Hematopoietic multipotent progenitor cell treated with erythropoietin and hydrocortisone succinate and interleukin-3 and kit ligand, for 15 days (in vitro differentiated cells): ENCODE results near the gene IKZF4.
"Not testable (repeated sequence)": the region's sequence is repeated elsewhere in the genome, so short reads cannot be mapped to it uniquely, and the experiment has no call there.

Experiments
- DNase-seq: peaks from one replicate; pipeline ENCODE4 v3.0.0-alpha.2; 2015; ENCODE audit warnings: low spot score

Gene IKZF4

DNA sequence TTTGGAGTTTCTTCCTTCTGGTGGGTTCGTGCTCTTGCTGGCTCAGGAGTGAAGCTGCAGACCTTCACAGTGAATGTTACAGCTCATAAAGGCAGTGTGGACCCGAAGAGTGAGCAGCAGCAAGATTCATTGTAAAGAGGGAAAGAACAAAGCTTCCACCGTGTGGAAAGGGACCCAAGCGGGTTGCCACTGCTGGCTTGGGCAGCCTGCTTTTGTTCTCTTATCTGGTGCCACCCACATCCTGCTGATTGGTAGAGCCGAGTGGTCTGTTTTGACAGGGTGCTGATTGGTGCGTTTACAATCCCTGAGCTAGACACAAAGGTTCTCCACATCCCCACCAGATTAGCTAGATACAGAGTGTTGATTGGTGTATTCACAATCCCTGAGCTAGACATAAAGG is 21.3 kb upstream of the IKZF4 start:
- not testable (repeated sequence) for DNase-seq

DNA sequence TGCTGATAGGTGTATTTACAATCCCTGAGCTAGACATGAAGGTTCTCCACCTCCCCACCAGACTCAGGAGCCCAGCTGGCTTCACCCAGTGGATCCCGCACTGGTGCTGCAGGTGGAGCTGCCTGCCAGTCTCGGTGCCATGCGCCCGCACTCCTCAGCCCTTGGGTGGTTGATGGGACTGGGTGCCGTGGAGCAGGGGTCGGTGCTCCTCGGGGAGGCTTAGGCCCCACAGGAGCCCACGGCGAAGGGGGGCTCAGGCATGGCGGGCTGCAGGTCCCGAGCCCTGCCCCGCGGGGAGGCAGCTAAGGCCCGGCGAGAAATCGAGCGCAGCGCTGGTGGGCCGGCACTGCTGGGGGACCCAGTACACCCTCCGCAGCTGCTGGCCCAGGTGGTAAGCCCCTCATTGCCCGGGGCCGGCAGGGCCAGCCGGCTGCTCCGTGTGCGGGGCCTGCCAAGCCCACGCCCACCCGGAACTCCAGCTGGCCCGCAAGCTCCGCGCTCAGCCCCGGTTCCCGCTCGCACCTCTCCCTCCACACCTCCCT is 20.8 kb upstream of the IKZF4 start:
- not testable (repeated sequence) for DNase-seq

DNA sequence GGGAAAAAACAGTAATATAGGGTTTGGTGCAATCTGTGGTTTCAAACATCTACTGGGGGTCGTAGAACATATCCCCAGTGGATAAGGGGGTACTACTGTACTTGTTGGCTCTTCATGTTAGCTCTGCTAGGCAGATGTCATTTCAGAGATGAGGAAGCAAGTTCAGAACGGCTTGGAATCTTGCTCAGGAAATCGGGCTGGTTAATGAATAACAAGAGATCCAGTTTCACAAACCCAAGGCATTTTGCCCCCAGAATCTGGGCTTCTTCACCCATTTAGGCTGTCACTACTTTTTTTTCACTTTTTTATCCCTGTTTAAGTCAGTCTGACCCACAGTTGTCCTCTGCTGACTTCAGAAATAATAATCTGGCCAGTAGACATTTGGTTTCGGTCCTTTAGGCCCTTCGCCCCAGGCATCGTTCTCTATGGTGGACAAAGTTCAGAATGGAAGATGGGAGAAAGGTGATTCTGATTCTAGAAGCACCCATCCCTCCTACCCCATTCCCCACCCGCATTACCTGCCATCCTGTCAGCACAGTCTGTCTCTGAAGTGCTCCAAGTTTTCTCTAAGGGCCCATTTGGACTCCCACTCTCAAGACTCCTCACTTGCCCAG is 19.2 kb upstream of the IKZF4 start:
- DNase-seq, result no peak

DNA sequence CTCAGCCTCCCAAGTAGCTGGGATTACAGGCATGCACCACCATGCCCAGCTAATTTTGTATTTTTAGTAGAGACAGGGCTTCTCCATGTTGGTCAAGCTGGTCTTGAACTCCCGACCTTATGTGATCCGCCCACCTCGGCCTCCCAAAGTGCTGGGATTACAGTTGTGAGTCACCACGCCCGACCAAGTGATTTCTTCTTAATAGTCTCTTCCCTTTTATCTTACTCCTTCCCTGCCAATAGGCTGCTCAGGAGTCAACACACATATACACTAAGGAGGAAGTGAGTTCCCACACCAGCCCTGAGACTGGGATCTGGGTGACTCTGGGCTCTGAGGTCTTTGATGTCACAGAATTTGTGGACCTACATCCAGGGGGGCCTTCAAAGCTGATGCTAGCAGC is 17.5 kb upstream of the IKZF4 start:
- not testable (repeated sequence) for DNase-seq

DNA sequence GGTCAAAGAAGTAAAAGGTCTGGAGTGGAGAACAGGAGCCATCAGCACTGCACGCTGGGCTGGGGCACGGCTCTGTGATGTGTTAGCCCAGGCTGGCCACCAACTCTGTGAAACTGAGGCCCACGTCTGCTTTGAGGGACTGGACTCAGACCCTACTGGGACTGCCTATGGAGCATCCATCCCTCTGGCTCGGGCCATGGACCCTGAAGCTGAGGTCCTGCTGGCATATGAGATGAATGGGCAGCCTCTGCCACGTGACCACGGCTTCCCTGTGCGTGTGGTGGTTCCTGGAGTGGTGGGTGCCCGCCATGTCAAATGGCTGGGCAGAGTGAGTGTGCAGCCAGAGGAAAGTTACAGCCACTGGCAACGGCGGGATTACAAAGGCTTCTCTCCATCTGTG is 16.6 kb upstream of the IKZF4 start:
- DNase-seq, result no peak

DNA sequence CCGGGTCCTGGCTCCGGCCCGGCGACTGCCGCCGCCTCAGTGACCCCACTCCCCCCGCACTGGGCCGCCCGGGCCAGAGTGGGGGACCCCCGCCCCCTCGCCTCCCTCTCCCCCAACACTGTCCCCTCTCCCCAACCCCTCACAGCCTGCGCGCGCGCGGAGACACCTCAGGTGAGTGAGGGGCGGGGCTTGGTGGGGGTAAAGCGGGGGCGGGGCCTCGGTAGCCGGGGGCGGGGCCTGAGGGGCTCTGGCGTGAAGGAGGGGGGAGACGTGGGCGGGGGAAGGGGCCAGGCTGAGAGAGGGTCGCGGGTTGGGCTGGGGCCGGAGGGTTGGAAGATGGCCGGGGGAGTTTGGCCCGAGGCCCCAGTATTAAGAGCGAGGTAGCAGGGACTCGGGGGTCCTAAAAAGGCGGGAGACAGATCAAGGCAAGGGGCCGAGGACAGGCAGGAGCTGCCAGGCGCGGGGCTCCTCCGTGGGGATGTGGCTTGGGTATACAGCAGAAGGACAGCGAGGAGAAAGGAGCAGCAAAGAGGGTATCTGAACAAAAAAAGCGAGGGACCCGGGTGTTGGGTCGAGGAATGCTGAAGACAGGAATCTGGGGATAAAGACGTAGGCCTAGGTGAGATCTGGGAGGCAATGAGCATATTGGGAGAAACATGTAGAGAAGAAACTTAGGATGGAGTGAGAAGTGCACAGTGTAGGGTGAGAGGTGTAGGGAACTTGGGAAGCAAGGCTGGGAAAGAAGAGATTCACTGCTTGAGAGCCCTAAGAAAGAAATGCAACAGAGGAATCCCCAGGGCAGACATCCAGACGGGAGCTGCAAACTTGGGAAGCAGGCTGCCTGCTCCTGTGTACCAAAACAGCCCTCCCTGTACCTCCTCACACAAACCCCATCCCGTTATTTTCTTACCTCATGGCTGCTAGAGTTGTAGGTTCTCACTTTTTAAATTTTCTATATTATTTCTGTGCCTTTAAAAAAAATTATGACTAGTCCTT is 13.0 kb upstream of the IKZF4 start:
- DNase-seq, result peak; percentile 44

DNA sequence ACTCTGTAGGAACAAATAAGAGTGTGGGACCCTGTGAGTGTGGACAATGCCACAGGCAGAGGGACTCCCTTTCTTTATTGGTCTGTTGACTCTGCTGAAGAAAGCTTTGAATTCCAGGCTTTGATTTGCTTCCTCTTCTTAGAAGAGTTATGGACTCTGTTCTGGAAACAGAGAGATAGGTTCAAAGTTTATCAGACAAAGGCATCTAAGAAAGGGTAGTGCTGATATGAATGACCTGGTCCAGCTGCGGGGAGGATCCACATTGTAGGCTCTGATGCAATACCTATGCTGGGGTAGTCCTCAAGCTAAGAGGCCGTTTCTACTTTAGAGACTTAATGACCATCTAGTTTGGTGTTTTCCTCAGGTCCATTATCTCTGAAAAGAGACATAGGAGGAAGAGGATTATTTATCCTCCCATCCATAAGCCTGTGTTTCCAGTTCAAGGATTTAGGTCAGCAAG is 10.7 kb upstream of the IKZF4 start:
- DNase-seq, result no peak

DNA sequence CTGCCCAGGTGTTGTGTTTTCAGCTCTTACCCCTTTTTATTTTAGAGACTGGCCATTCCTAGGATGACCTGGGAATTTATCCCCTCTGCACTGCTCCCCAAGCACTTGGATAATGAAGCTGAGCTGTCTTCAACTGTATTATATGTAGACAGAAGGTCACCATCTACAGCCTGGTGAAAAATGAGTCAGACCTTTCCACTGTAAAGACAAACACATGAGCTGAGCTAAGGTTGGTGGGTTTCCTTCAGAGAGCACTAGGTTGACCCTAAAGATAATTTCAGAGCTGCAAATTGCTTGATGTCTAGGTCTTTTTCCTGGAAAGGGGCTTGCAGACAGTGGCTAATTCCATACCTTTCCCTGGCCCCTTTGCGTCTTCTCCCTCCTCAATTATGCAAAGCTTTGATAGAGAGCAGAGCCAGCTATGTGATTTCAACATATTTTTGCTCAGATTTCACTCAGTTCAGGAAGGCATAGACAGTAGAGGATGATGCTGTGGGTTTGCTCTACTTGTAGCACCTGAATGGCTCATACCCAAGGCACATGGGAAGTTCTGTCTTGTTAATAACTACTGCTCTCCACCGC is 9.2 kb upstream of the IKZF4 start:
- no peak for DNase-seq

DNA sequence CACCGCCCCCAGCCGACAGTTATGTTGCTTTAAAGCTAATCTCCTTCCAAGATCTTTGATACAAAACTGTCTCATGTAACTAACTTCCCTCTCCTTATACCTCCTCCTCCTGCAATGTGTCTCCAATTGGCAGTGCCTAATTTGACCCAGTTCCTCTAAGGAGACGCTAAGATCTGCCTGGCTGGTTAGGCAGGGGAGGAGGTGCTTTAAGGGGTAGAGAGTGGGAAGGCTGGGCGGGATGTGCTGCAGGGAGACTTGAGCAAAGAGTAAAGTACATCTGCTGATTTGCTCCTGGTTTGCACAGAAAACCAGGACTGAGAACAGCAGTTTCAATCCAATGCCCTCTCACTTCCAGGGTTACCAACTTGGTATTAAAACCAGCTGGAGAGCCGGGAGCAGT is 7.4 kb upstream of the IKZF4 start:
- no peak for DNase-seq

DNA sequence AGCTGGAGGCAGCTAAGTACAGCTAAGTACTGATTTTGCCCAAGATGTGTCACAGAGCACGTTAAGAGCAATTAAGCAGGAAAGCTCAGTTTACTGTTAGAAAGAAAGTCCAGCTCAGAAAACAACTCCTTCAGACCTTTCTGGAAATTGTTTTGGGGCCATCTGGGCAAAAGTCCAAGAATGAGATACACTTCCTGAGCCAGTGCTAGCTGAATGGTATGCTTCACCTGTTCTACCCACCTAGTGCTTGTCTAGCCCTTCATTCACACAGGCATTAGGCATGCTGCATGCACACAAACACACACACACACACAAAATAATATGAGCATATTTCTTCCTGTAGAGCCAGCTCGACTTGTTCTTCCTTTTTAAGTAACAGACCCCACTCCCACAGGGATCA is 6.6 kb upstream of the IKZF4 start:
- no peak for DNase-seq

DNA sequence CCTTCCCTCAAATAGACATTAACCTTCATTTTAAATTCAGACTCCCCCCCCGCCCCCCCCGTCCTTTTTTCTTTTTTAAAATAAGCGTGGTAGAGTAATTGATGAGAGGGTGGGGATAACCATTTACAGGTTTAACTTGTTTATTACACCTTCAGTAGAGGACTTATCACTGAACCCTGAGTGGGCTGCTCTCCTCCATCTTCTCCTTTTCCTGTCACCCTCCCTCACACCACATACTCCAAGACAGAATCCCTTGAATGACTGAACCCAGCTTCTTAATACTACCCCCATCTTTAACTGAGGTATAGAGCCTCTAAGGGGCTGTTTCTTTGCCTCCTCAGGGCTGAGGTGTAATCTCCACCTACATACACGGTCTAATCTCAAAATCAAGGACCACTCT is 3.7 kb upstream of the IKZF4 start:
- no peak for DNase-seq

DNA sequence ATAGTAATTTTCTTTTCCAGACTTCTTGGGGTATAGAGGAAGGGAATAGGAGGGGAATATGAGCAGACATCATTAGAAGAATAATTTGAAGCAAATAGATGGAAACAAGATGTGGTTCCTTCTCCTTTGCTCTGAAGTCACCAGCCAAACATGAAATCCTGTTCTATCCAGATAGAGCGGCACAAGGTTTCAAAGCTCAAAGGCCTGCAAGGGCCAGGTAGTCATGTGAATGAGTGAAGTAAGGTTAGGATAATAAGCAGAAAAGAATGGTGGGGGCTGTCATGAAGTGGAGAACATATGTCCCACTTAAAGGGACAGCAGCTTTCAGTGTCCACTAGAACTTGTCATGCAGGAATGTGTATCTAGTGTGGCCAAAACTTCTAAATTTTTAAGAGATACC is 2.5 kb upstream of the IKZF4 start:
- no peak for DNase-seq

DNA sequence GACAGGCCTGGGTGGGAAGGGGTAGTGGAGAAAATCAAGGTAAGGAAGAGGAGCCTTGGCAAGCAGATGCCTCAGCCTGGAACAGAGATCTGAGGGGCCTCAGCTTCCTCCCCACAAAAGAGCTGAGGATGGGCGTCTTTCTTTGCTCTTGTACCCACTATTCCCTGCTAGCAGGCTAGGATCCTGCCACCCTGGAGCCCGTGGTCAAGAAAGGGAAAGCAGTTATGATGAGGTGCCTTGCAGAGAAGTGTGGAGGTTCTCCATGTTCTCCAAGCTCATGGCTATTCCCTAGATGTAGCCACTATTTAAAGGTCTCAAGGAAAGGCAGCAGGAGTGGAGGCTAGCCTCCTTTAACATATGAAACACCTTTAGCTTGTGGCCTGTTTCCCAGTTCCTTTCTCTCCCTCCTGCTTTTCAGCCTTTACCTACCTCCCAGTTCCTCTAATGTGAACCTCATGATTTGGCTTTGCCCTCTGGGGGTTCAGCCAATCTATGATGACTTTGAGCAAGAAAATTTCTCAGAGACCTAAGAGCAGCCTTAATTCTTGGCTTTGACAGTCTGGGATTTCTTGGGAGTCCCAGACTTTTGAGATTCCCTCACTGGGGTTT is 1.1 kb downstream of the IKZF4 start:
- no peak for DNase-seq

DNA sequence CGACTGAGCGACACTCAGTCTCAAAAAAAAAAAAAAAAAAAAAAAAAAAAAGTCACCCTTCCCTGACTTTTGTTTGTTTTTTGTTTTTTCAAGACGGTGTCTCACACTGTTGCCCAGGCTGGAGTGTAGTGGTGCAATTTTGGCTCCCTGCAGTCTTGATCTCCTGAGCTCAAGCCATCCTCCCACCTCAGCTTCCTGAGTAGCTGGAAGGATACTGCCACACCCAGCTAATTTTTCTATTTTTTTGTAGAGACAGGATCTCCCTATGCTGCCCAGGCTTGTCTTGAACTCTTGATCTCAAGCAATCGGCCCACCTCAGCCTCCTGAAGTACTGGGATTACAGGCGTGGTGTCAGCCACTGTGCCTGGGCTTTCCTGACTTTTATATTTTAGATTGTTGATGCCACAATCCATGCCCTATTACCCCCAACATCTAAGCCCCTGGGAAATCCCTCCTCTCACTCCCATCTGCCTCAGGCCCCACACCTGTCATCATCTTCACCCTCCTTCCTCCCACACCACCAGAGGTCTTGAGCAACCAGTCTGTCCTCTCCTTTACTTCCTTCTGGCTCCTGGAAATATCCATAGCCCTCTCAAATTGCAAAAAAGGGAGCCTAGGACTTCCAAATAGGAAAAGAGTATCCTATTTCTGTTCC is 7.8 kb downstream of the IKZF4 start:
- no peak for DNase-seq

DNA sequence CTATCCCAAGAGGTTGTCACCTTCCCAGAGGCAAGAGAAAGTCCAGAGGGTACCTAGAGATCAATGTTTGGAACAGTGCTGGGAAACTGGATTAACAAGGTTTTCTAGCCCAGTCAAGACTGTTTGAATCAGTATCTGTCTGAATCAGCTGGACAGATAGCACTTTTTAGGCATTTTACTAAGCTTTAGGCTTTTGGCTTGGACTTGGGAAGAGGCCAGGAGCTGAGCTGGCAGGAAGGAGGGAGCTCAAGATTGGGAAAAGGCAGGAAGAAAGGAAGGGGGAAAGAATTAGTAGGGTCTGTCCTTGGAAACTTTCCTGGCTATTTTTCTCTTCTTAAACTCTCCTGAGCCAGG is 8.3 kb downstream of the IKZF4 start:
- DNase-seq, result no peak

DNA sequence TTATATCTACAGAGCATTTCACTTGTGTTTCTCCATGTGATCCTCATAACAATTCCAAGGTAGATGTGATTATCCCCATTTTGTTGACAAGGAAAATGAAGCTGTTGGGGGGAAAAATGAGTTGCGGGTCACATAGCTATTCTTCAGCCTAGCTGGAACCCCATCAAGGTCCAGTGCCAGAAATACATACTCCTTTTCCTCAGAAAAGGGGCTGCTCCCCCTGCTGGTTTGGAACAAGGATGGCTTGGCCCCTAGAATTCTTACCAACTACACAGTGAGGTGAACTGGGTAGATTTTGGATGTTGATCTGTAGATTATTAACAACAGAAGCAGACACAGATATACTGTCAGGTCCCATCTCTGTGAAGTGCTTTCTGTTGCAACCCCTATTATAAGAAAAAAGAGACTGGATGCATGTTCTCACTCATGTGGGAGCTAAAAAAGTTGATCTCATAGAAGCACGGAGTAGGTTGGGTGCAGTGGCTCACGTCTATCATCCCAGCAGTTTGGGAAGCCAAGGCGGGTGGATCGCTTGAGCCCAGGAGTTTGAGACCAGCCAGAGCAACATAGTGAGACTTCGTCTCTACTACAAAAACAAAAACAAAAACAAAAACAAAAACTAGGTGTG is 8.9 kb downstream of the IKZF4 start:
- DNase-seq, result peak; percentile 67

DNA sequence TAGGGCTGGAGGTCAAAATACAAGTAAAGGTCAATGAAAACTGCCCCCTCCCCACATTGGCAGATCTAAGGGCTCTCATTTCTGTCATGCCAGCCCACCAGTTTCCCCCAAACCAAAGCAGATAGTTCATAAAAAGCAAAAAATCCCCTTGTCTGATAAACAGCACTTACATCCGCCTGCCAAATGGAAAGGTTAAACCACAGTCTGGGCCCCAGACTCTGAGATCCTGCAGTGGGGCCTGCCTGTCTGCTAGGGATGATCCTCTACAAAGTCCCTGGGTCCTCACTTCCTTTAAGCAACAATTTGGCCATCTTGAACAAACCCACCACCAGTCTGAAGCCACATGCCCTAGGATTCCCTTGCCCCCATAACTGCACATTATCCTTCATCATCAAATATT is 11.1 kb downstream of the IKZF4 start:
- no peak for DNase-seq

DNA sequence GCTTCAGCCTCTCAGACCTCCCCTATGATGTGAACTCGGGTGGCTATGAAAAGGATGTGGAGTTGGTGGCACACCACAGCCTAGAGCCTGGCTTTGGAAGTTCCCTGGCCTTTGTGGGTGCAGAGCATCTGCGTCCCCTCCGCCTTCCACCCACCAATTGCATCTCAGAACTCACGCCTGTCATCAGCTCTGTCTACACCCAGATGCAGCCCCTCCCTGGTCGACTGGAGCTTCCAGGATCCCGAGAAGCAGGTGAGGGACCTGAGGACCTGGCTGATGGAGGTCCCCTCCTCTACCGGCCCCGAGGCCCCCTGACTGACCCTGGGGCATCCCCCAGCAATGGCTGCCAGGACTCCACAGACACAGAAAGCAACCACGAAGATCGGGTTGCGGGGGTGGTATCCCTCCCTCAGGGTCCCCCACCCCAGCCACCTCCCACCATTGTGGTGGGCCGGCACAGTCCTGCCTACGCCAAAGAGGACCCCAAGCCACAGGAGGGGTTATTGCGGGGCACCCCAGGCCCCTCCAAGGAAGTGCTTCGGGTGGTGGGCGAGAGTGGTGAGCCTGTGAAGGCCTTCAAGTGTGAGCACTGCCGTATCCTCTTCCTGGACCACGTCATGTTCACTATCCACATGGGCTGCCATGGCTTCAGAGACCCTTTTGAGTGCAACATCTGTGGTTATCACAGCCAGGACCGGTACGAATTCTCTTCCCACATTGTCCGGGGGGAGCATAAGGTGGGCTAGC is 13.9 kb downstream of the IKZF4 start:
- no peak for DNase-seq

DNA sequence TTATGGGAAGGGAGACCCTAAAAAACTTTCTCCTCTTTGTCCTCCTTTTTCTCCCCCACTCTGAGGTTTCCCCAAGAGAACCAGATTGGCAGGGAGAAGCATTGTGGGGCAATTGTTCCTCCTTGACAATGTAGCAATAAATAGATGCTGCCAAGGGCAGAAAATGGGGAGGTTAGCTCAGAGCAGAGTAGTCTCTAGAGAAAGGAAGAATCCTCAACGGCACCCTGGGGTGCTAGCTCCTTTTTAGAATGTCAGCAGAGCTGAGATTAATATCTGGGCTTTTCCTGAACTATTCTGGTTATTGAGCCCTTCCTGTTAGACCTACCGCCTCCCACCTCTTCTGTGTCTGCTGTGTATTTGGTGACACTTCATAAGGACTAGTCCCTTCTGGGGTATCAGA is 16.3 kb downstream of the IKZF4 start:
- no peak for DNase-seq

DNA sequence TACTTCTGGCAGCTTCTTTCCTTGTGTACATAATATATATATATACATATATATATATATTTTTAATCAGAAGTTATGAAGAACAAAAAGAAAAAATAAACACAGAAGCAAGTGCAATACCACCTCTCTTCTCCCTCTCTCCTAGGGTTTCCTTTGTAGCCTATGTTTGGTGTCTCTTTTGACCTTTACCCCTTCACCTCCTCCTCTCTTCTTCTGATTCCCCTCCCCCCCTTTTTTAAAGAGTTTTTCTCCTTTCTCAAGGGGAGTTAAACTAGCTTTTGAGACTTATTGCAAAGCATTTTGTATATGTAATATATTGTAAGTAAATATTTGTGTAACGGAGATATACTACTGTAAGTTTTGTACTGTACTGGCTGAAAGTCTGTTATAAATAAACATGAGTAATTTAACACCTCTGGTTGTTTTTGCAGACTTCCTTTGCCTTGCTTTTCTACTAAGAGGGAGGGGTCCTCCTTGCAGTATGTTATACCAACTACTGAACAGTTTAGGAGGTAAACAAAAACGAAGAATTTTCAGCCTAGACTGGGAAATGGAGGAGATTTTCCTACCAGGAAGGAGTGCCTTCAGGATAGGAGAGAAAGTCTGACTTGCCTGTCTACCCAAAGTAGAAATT is 17.3 kb downstream of the IKZF4 start:
- DNase-seq, result no peak
